ENCODE measurements around the gene MIER1.
A peak's percentile ranks its signal among the peaks of the same experiment; 100 is the strongest.

MIER1 gene

GRCh38 chr1:66917476-66917875 lies 7.3 kb upstream of the MIER1 start:
- ChIA-PET POLR2A (no interaction called here), CTCF (no interaction called here)
- Histone ChIP-seq H3K9me3 (ENCODE audit: control insufficient read depth, insufficient read depth, low read depth, low read length) (no peaks in the 10 kb centered on the region), H3K36me3 (ENCODE audit: control insufficient read depth in 2 of 2, insufficient read depth in 1 of 2, low read length in 2 of 2) (peaks cover 0 to 6% of the 10 kb centered on the region in 2 experiments; a peak in 1 of 3 replicates), H3K4me3 (ENCODE audit: low read depth, low read length) (no peak overlapping the region), H3K27ac (ENCODE audit: extremely low read depth, low read depth, low read length) (no peak overlapping the region), H3K4me1 (ENCODE audit: control insufficient read depth, insufficient read depth, low read length) (no peaks in the 10 kb centered on the region)
- no peak for TF ChIP-seq HOXC10 (CRISPR knock-in tag; IDR thresholded peaks at IDR 0.05)
- no peak for TF ChIP-seq PBX3 (CRISPR knock-in tag; IDR thresholded peaks at IDR 0.05)
- peak; percentile 89 for TF ChIP-seq SETDB1 (IDR thresholded peaks at IDR 0.05; ENCODE audit: insufficient read length, low read length)
- TF ChIP-seq ZNF274 (IDR thresholded peaks at IDR 0.05; ENCODE audit: low read length) = no peak
- no peak for TF ChIP-seq ZNF274 (tag by site-specific recombination; IDR thresholded peaks at IDR 0.05; ENCODE audit: borderline replicate concordance)
- TF ChIP-seq REST (tag by site-specific recombination; IDR thresholded peaks at IDR 0.05) = no peak
- no peak for TF ChIP-seq MZF1 (tag by site-specific recombination; IDR thresholded peaks at IDR 0.05; ENCODE audit: borderline replicate concordance)

- no peaks in the 10 kb centered on the region for H3K4me1 ChIP-seq (ENCODE audit: control insufficient read depth, insufficient read depth, low read length)
- no peak for TF ChIP-seq ZBTB20 (tag by site-specific recombination; IDR thresholded peaks at IDR 0.05)
- peak; percentile 24; the same call in 1 of the 2 replicates for TF ChIP-seq ZNF664 (tag by site-specific recombination; IDR thresholded peaks at IDR 0.05)
- TF ChIP-seq ZNF426 (tag by site-specific recombination; IDR thresholded peaks at IDR 0.05) = no peak
- H3K9me3 ChIP-seq (ENCODE audit: control insufficient read depth, insufficient read depth, low read depth, low read length) = no peaks in the 10 kb centered on the region
- ChIA-PET POLR2A (no interaction called here), CTCF (no interaction called here)
- peaks cover 0 to 6% of the 10 kb centered on the region in 2 experiments; a peak in 1 of 3 replicates for H3K36me3 ChIP-seq (ENCODE audit: control insufficient read depth in 2 of 2, insufficient read depth in 1 of 2, low read length in 2 of 2)
- H3K27ac ChIP-seq (ENCODE audit: extremely low read depth, low read depth, low read length) = no peak overlapping the region
- no peak overlapping the region for H3K4me3 ChIP-seq (ENCODE audit: low read depth, low read length)
Observed at GRCh38 chr1:66919063-66919462, 5.7 kb upstream of the MIER1 start.

- Histone ChIP-seq H3K9me3 (ENCODE audit: control insufficient read depth, insufficient read depth, low read depth, low read length) (no peaks in the 10 kb centered on the region), H3K4me1 (ENCODE audit: control insufficient read depth, insufficient read depth, low read length) (no peaks in the 10 kb centered on the region), H3K36me3 (ENCODE audit: control insufficient read depth in 2 of 2, insufficient read depth in 1 of 2, low read length in 2 of 2) (peaks cover 0 to 6% of the 10 kb centered on the region in 2 experiments; a peak in 1 of 3 replicates), H3K27ac (ENCODE audit: extremely low read depth, low read depth, low read length) (no peak overlapping the region), H3K4me3 (ENCODE audit: low read depth, low read length) (no peak overlapping the region)
- TF ChIP-seq SP7 (tag by site-specific recombination; IDR thresholded peaks at IDR 0.05) (no peak), KLF16 (tag by site-specific recombination; IDR thresholded peaks at IDR 0.05) (no peak), ZNF768 (tag by site-specific recombination; IDR thresholded peaks at IDR 0.05) (no peak), ZNF501 (tag by site-specific recombination; IDR thresholded peaks at IDR 0.05) (no peak), KLF17 (tag by site-specific recombination; IDR thresholded peaks at IDR 0.05) (no peak), ZNF112 (tag by site-specific recombination; IDR thresholded peaks at IDR 0.05) (no peak), ZNF10 (tag by site-specific recombination; IDR thresholded peaks at IDR 0.05) (no peak), TRIM28 (IDR thresholded peaks at IDR 0.05; ENCODE audit: borderline replicate concordance, low read length) (no peak), KLF8 (tag by site-specific recombination; IDR thresholded peaks at IDR 0.05) (no peak), ZNF169 (tag by site-specific recombination; IDR thresholded peaks at IDR 0.05) (no peak), ZNF549 (tag by site-specific recombination; IDR thresholded peaks at IDR 0.05) (no peak), KLF9 (tag by site-specific recombination; IDR thresholded peaks at IDR 0.05; ENCODE audit: low read depth) (no peak), ZNF302 (tag by site-specific recombination; IDR thresholded peaks at IDR 0.05; ENCODE audit: low read depth) (no peak), ZNF16 (tag by site-specific recombination; IDR thresholded peaks at IDR 0.05; ENCODE audit: low read depth) (no peak)
- ChIA-PET POLR2A (no interaction called here), CTCF (no interaction called here)
Observed at GRCh38 chr1:66919828-66920227, 5.0 kb upstream of the MIER1 start.

Data from HEK293 (cell line).